Suprapubic skin (tissue), 4 donors: ENCODE data around the gene SMIM26.

Source experiments
- EP300 ChIP-seq: sonication (generic); formaldehyde crosslinking; IDR thresholded peaks from one replicate; pipeline ENCODE4 v1.6.1; 2017; ENCODE audit warnings: antibody characterized with exemption
- POLR2A ChIP-seq, 2 donors: fragments of 450-650 bp; IDR thresholded peaks; one replicate each; pipeline ENCODE4 v1.6.1; 2017; ENCODE audit warnings: antibody characterized with exemption in 2 of 2, mild to moderate bottlenecking in 2 of 2, moderate library complexity in 2 of 2
- POLR2AphosphoS5 ChIP-seq, 3 donors: sonication (generic); formaldehyde crosslinking; IDR thresholded peaks; one replicate each; pipeline ENCODE4 v1.6.1; 2017; ENCODE audit warnings: antibody characterized with exemption in 3 of 3
- TF ChIP-seq, protein P1 (sequence below), 2 donors: fragments of 200-600 bp in 1 of 2; fragments of 450-650 bp in 1 of 2; sonication (generic) in 1 of 2; IDR thresholded peaks; one replicate each; pipeline ENCODE4 v1.5.1; 2016 to 2019; ENCODE audit warnings: antibody characterized with exemption in 2 of 2, mild to moderate bottlenecking in 1 of 2, moderate library complexity in 1 of 2

DNA sequence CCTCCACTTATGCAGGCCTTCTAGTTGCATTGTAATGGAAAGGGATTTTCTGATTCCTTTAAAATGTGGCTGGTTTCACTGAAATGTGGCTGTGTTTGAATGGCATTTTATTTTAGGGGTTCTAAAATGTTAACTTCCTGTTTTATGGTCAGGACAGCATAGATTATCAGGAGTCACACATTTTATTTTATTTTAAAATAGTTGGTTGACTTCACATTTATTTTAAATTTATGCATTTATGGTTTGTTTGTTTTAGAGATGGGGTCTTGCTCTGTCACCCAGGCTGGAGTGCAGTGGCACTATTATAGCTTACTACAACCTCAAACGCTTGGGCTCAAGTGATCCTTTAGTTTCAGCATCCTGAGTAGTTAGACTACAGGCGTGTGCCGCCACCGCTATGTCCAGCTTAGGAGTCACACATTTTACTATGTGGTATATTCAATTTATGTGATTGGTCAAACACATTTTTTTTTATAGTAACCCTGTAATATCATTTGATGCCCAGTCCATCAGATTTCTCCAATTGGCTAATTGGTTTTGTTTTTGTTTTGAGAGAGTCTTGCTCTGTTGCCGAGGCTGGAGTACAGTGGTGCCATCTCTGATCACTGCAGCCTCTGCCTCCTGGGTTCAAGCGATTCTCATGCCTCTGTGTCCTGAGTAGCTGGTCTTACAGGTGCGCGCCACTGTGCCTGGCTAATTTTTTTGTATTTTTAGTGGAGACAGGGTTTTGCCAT, 22.9 kb downstream of the SMIM26 start:
- TF ChIP-seq POLR2A (IDR thresholded peaks at IDR 0.05): no peak
- TF ChIP-seq EP300: no peak
- TF ChIP-seq, protein P1, sequence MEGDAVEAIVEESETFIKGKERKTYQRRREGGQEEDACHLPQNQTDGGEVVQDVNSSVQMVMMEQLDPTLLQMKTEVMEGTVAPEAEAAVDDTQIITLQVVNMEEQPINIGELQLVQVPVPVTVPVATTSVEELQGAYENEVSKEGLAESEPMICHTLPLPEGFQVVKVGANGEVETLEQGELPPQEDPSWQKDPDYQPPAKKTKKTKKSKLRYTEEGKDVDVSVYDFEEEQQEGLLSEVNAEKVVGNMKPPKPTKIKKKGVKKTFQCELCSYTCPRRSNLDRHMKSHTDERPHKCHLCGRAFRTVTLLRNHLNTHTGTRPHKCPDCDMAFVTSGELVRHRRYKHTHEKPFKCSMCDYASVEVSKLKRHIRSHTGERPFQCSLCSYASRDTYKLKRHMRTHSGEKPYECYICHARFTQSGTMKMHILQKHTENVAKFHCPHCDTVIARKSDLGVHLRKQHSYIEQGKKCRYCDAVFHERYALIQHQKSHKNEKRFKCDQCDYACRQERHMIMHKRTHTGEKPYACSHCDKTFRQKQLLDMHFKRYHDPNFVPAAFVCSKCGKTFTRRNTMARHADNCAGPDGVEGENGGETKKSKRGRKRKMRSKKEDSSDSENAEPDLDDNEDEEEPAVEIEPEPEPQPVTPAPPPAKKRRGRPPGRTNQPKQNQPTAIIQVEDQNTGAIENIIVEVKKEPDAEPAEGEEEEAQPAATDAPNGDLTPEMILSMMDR (IDR thresholded peaks at IDR 0.05): no peak
- TF ChIP-seq POLR2AphosphoS5 (IDR thresholded peaks at IDR 0.05): no peak
